ENCODE measurements around the gene STAB2.

GRCh38 chr12:103769240-103769945, 182.3 kb downstream of the STAB2 start:
- TF ChIP-seq CTCF (IDR thresholded peaks at IDR 0.05 in 8 of 11, conservative IDR thresholded peaks at IDR 0.05 in 3 of 11) (no peak), POLR2A (IDR thresholded peaks at IDR 0.05) (no peak), POLR2AphosphoS5 (IDR thresholded peaks at IDR 0.05) (peak; percentile 23 to 52 (median 32))
